GM12878 (cell line): Measurements from ENCODE around the gene SBF1. TPM values are rescaled to one million over a fixed set of nuclear protein-coding genes. Genes with fewer than 3 reads are reported as not detected.

Experiments used
- ATAC-seq: fragments of 200-7000 bp; cut with Tn5 transposase; 3 replicates; pipeline ENCODE4 v1.9.1; 2020; ENCODE audit warnings: mild to moderate bottlenecking, moderate library complexity
- BruUV-seq: library from RNA; stranded (reverse); fragments of 400-500 nt; replicated peaks from 2 replicates; lab custom pipeline; 2021; lab: Mats Ljungman, UMichigan
- CTCF ChIA-PET: fragments of 300-600 bp; sonication (Branson Sonifier 250); formaldehyde crosslinking; extraction: SDS; loops from one replicate; lab custom pipeline; 2021; ENCODE audit warnings: inconsistent platforms; lab: Yijun Ruan, JAX
- POLR2A ChIA-PET: fragments of 350-600 bp; formaldehyde crosslinking; extraction: SDS; loops from one replicate; lab custom pipeline; 2021; ENCODE audit warnings: inconsistent platforms; lab: Charles Lee
- RAD21 ChIA-PET: fragments of 300-600 bp; sonication (Branson Sonifier 250); formaldehyde crosslinking; loops from one replicate; lab custom pipeline; 2023; ENCODE audit warnings: antibody characterized with exemption; ENCODE audit not compliant: unreplicated experiment; lab: Charles Lee
- SMC1A ChIA-PET: fragments of 300-600 bp; sonication (Branson Sonifier 250); formaldehyde crosslinking; loops from one replicate; lab custom pipeline; 2023; ENCODE audit not compliant: unreplicated experiment, uncharacterized antibody; lab: Charles Lee
- DNase-seq: peaks from one replicate; pipeline ENCODE4 v3.0.0-alpha.2; 2011; ENCODE audit warnings: low read depth, low spot score
- FAIRE-seq: peaks from 3 replicates; lab custom pipeline; 2011; peaks lifted over from hg19 to GRCh38; lab: Jason Lieb, UNC
- H2AFZ ChIP-seq: 2 replicates; pipeline ENCODE4 v1.6.0; 2011; ENCODE audit warnings: low read depth, low read length, control low read depth; ENCODE audit not compliant: control insufficient read depth
- H3K27ac ChIP-seq: 2 replicates; pipeline ENCODE4 v1.5.1; 2011; ENCODE audit warnings: control low read depth; ENCODE audit not compliant: control insufficient read depth, insufficient read depth
- H3K27me3 ChIP-seq, 2 experiments: replicated peaks in 1 of 2; 2 replicates each; pipeline versions ENCODE4 v1.6.0 to v1.6.1; 2011; ENCODE audit warnings: low read length in 1 of 2; ENCODE audit not compliant: control insufficient read depth in 2 of 2, insufficient read depth in 2 of 2
- H3K36me3 ChIP-seq, 2 experiments: 2 replicates each; pipeline ENCODE4 v1.5.1; 2011; ENCODE audit warnings: low read length in 1 of 2; ENCODE audit not compliant: control insufficient read depth in 2 of 2, insufficient read depth in 2 of 2
- H3K4me1 ChIP-seq: 2 replicates; pipeline ENCODE4 v1.6.1; 2011; ENCODE audit warnings: mild to moderate bottlenecking, low read length, moderate library complexity, mixed read lengths; ENCODE audit not compliant: control insufficient read depth, insufficient read depth
- H3K4me2 ChIP-seq: 2 replicates; pipeline ENCODE4 v1.6.0; 2011; ENCODE audit warnings: control low read depth; ENCODE audit not compliant: control insufficient read depth, insufficient read depth
- H3K4me3 ChIP-seq: fragments of 200-600 bp; sonication (generic); 2 replicates; pipeline ENCODE4 v1.5.1; 2016
- H3K79me2 ChIP-seq: 2 replicates; pipeline ENCODE4 v1.6.0; 2011; ENCODE audit warnings: low read length; ENCODE audit not compliant: control insufficient read depth, insufficient read depth
- H3K9ac ChIP-seq: 2 replicates; pipeline ENCODE4 v1.8.0; 2011; ENCODE audit warnings: low read length, control low read depth, mixed read lengths; ENCODE audit not compliant: control insufficient read depth, insufficient read depth
- H3K9me3 ChIP-seq: replicated peaks from 3 replicates; pipeline ENCODE4 v1.5.1; 2011; ENCODE audit warnings: mild to moderate bottlenecking, low read length; ENCODE audit not compliant: control insufficient read depth, insufficient read depth
- H4K20me1 ChIP-seq: 2 replicates; pipeline ENCODE4 v1.6.0; 2011; ENCODE audit not compliant: control insufficient read depth, insufficient read depth
- CREM ChIP-seq: IDR thresholded peaks from 2 replicates; pipeline ENCODE4 v1.6.1; 2014; ENCODE audit warnings: antibody characterized with exemption, low read depth
- E2F4 ChIP-seq: IDR thresholded peaks from 2 replicates; pipeline ENCODE4 v1.6.1; 2012; ENCODE audit warnings: low read depth, low read length, improper control_type of control experiment
- KAT2A ChIP-seq: conservative IDR thresholded peaks from 2 replicates; pipeline ENCODE4 v1.6.1; 2011; ENCODE audit warnings: low read depth, low read length; ENCODE audit not compliant: control insufficient read depth
- KDM1A ChIP-seq: fragments of 200-600 bp; sonication (generic); IDR thresholded peaks from 2 replicates; pipeline ENCODE4 v1.6.1; 2016; ENCODE audit warnings: borderline replicate concordance
- MYB ChIP-seq: fragments of 150-350 bp; IDR thresholded peaks from 2 replicates; pipeline ENCODE4 v1.6.1; 2014; ENCODE audit warnings: mild to moderate bottlenecking, low read depth, low read length, borderline replicate concordance
- NR2F1 ChIP-seq: fragments of 450-650 bp; conservative IDR thresholded peaks from 2 replicates; pipeline ENCODE4 v1.6.1; 2017; ENCODE audit warnings: mild to moderate bottlenecking
- PAX8 ChIP-seq: fragments of 450-650 bp; IDR thresholded peaks from 2 replicates; pipeline ENCODE4 v1.6.1; 2017; ENCODE audit warnings: mild to moderate bottlenecking, moderate library complexity
- SMC3 ChIP-seq: IDR thresholded peaks from 2 replicates; pipeline ENCODE4 v1.6.1; 2011; ENCODE audit warnings: low read length, improper control_type of control experiment, borderline replicate concordance
- SPI1 ChIP-seq: IDR thresholded peaks from 2 replicates; pipeline ENCODE4 v1.6.1; 2011; ENCODE audit warnings: low read depth, mild to moderate bottlenecking, low read length, moderate library complexity, borderline replicate concordance; ENCODE audit not compliant: insufficient read depth
- SREBF1 ChIP-seq: IDR thresholded peaks from 2 replicates; pipeline ENCODE4 v1.6.1; 2012; ENCODE audit warnings: mild to moderate bottlenecking, low read length
- ZBTB40 ChIP-seq: fragments of 450-650 bp; IDR thresholded peaks from 2 replicates; pipeline ENCODE4 v1.6.1; 2016; ENCODE audit warnings: mild to moderate bottlenecking, moderate library complexity, borderline replicate concordance
- WGBS: methylation state at CpG from one replicate; pipeline ENCODE4 v1.1.6; 2016; ENCODE audit warnings: low lambda C conversion rate; ENCODE audit not compliant: insufficient replicate concordance, insufficient coverage; ENCODE audit errors: missing lambda C conversion rate; 5-methylcytosine and 5-hydroxymethylcytosine counted together
- in situ Hi-C: fragments of 300-500 bp; cut with MboI; formaldehyde crosslinking; loops from 9 replicates; pipeline ENCODE4 v1.14.3; 2018; ENCODE audit warnings: mixed read lengths
- intact Hi-C: fragments of 100-400 bp; cut with micrococcal nuclease; formaldehyde crosslinking; loops from one replicate; pipeline ENCODE4 v1.14.2; 2022; ENCODE audit not compliant: unreplicated experiment
- polyA plus RNA-seq, 11 experiments: library from polyadenylated mRNA; depleted of rRNA in 4 of 11; unstranded in 6 of 11; stranded (reverse) in 5 of 11; fragments of >200 nt; fragmentation: Nextera tagmentation in 4 of 11; fragmentation: Illumina TruSeq in 1 of 11; extraction: Ambion mirVana in 4 of 11; extraction: Trizol in 1 of 11; gene quantifications; 1 replicate in 1 of 11; 2 replicates in 10 of 11; pipeline versions ENCODE4 v1.2.1 to v1.2.3, GENCODE V29; 2011 to 2016; ENCODE audit warnings: inconsistent platforms in 2 of 11, missing spikeins in 2 of 11, low read depth in 1 of 11
- total RNA-seq, 4 experiments: library from RNA; depleted of rRNA in 3 of 4; stranded (reverse); fragments of >200 nt in 3 of 4; fragmentation: Illumina TruSeq in 1 of 4; extraction: Trizol in 1 of 4; gene quantifications; 2 replicates each; pipeline versions ENCODE4 v1.2.1 to v1.2.3, GENCODE V29; 2013 to 2021
- TF ChIP-seq, protein P1 (sequence below): IDR thresholded peaks from 2 replicates; pipeline ENCODE4 v1.6.1; 2012; ENCODE audit warnings: low read depth, low read length, improper control_type of control experiment
- TF ChIP-seq, protein P2 (sequence below): fragments of 450-650 bp; IDR thresholded peaks from 2 replicates; pipeline ENCODE4 v1.6.1; 2016; ENCODE audit warnings: mild to moderate bottlenecking

Gene SBF1
- total and polyA plus RNA-seq, 10 of the 15 experiments (the other 5 are each of a cell fraction or from before 2014, with no cell fraction given): 0.23 to 95.0 (median 17.8) TPM

DNA sequence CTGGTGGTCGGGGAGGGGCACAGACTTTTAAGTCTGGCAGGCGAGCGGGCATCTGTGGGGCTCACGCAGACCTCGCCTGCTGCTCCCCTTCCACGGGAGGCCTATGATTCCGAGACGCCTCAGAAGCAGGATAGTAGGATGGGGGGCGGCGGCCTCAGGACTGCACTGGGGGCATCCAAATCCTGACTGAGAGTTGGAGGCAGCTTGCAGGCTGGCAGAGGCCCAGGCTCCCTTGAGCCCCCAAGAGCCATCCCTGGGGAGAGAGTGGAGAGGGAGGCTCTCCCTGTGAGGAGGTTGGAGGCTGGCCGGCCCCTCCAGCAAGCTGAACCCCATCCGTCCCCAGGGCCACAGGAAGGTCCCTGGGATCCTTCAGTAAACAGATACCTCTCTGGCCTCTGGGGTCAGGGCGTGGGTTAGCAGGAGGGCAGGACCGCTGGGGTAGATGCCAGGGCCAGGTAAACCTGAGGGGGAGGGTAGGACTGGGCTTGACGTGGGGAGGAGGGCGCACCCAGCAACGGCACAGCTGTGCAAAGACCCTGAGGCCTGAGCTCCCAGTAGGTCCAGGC is 33.3 kb downstream of the SBF1 start:
- Histone ChIP-seq H3K4me3 (no peak overlapping the region), H2AFZ (no peak overlapping the region), H3K4me2 (no peak overlapping the region), H3K27ac (no peak overlapping the region), H3K4me1 (no peaks in the 10 kb centered on the region), H3K27me3 (no peaks in the 10 kb centered on the region), H3K9me3 (no peaks in the 10 kb centered on the region), H3K9ac (no peak overlapping the region), H4K20me1 (no peaks in the 10 kb centered on the region), H3K79me2 (no peaks in the 10 kb centered on the region), H3K36me3 (peaks cover 3 to 35% of the 10 kb centered on the region in 2 experiments; a peak in 3 of 4 replicates)
- in situ Hi-C loops: no loop called here
- no TSS peak for BruUV-seq
- WGBS: 86% methylated on average over 17 of the region's 17 CpGs
- DNase-seq (no peak), ATAC-seq (no peak), FAIRE-seq (no peak)
- SMC1A ChIA-PET: no interaction called here
- TF ChIP-seq, protein P1, sequence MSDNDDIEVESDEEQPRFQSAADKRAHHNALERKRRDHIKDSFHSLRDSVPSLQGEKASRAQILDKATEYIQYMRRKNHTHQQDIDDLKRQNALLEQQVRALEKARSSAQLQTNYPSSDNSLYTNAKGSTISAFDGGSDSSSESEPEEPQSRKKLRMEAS: no peak
- TF ChIP-seq, protein P2, sequence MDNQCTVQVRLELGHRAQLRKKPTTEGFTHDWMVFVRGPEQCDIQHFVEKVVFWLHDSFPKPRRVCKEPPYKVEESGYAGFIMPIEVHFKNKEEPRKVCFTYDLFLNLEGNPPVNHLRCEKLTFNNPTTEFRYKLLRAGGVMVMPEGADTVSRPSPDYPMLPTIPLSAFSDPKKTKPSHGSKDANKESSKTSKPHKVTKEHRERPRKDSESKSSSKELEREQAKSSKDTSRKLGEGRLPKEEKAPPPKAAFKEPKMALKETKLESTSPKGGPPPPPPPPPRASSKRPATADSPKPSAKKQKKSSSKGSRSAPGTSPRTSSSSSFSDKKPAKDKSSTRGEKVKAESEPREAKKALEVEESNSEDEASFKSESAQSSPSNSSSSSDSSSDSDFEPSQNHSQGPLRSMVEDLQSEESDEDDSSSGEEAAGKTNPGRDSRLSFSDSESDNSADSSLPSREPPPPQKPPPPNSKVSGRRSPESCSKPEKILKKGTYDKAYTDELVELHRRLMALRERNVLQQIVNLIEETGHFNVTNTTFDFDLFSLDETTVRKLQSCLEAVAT: no peak
- TF ChIP-seq KAT2A (no peak), PAX8 (no peak), SPI1 (no peak), SREBF1 (no peak), CREM (no peak), KDM1A (no peak), ZBTB40 (no peak), E2F4 (no peak), NR2F1 (no peak), SMC3 (no peak), MYB (no peak)
- intact Hi-C loops: no loop called here
- POLR2A ChIA-PET: no interaction called here
- RAD21 ChIA-PET: no interaction called here
- CTCF ChIA-PET: no interaction called here
